Neural cell (in vitro differentiated cells): ENCODE results near the gene MAN1B1. TPM values are rescaled to one million over a fixed set of nuclear protein-coding genes. Genes with fewer than 3 reads are reported as not detected.
A peak's percentile ranks its signal among the peaks of the same experiment; 100 is the strongest.

Experiments used
- H2AFZ ChIP-seq: fragments of 200-600, 300-800 bp; sonication (generic), shearing (Covaris generic); 2 replicates; pipeline ENCODE4 v1.6.0; 2014; ENCODE audit warnings: low read depth, mild to moderate bottlenecking, antibody characterized with exemption, low read length, moderate library complexity
- H3F3A ChIP-seq: fragments of 200-600 bp; shearing (Covaris generic); 2 replicates; pipeline ENCODE4 v1.6.1; 2016; ENCODE audit warnings: mild to moderate bottlenecking, moderate library complexity, mixed read lengths, antibody characterized with exemption, low read length; ENCODE audit not compliant: insufficient read depth, poor library complexity, severe bottlenecking
- H3K27ac ChIP-seq: fragments of 200-600, 300-800 bp; sonication (generic), shearing (Covaris generic); 2 replicates; pipeline ENCODE4 v1.5.1; 2014; ENCODE audit warnings: mild to moderate bottlenecking, low read length, moderate library complexity
- H3K27me3 ChIP-seq: fragments of 300-800, 200-600 bp; sonication (generic), shearing (Covaris generic); 2 replicates; pipeline ENCODE4 v1.6.0; 2014; ENCODE audit warnings: mild to moderate bottlenecking, low read depth, low read length, moderate library complexity; ENCODE audit not compliant: insufficient read depth
- H3K36me3 ChIP-seq: fragments of 300-800, 200-600 bp; sonication (generic), shearing (Covaris generic); 2 replicates; pipeline ENCODE4 v1.5.1; 2014; ENCODE audit warnings: mild to moderate bottlenecking, antibody characterized with exemption, low read length, moderate library complexity; ENCODE audit not compliant: insufficient read depth
- H3K4me2 ChIP-seq: fragments of 300-800, 200-600 bp; sonication (generic), shearing (Covaris generic); 2 replicates; pipeline ENCODE4 v1.6.0; 2014; ENCODE audit warnings: mild to moderate bottlenecking, low read length
- H3K4me3 ChIP-seq: fragments of 300-800, 200-600 bp; sonication (generic), shearing (Covaris generic); 2 replicates; pipeline ENCODE4 v1.5.1; 2014; ENCODE audit warnings: mild to moderate bottlenecking, low read length, moderate library complexity
- H3K79me2 ChIP-seq: fragments of 200-600 bp; shearing (Covaris generic); replicated peaks from 2 replicates; pipeline ENCODE4 v1.6.0; 2014; ENCODE audit warnings: mild to moderate bottlenecking, low read length, moderate library complexity; ENCODE audit not compliant: insufficient read depth
- H3K9ac ChIP-seq: fragments of 300-800, 200-600 bp; sonication (generic), shearing (Covaris generic); 2 replicates; pipeline ENCODE4 v1.6.1; 2016; ENCODE audit warnings: mild to moderate bottlenecking, low read length, mixed read lengths
- H3K9me2 ChIP-seq: fragments of 200-600 bp; shearing (Covaris generic); 2 replicates; pipeline ENCODE4 v1.6.1; 2016; ENCODE audit warnings: mild to moderate bottlenecking, low read length, mixed read lengths; ENCODE audit not compliant: insufficient read depth
- H3K9me3 ChIP-seq: fragments of 200-600, 300-800 bp; sonication (generic), shearing (Covaris generic); 2 replicates; pipeline ENCODE4 v1.6.1; 2016; ENCODE audit warnings: mild to moderate bottlenecking, mixed run types, low read length, moderate library complexity, mixed read lengths
- H4K20me1 ChIP-seq: fragments of 200-600 bp; shearing (Covaris generic); 2 replicates; pipeline ENCODE4 v1.6.1; 2016; ENCODE audit warnings: mild to moderate bottlenecking, mixed run types; ENCODE audit not compliant: insufficient read depth
- EP300 ChIP-seq: fragments of 450-650 bp; conservative IDR thresholded peaks from 2 replicates; pipeline ENCODE4 v1.6.1; 2014; ENCODE audit warnings: antibody characterized with exemption, mild to moderate bottlenecking, moderate library complexity; ENCODE audit not compliant: poor library complexity, severe bottlenecking
- EZH2 ChIP-seq: fragments of 200-600, 300-800 bp; shearing (Covaris generic), sonication (generic); IDR thresholded peaks from 2 replicates; pipeline ENCODE4 v1.6.1; 2014; ENCODE audit warnings: antibody characterized with exemption, low read length, borderline replicate concordance, mild to moderate bottlenecking; ENCODE audit not compliant: insufficient read depth, poor library complexity, severe bottlenecking
- POLR2AphosphoS5 ChIP-seq: IDR thresholded peaks from 2 replicates; pipeline ENCODE4 v1.6.1; 2012
- REST ChIP-seq: IDR thresholded peaks from 2 replicates; pipeline ENCODE4 v1.6.1; 2012; ENCODE audit warnings: borderline replicate concordance
- SMC3 ChIP-seq: fragments of 450-650 bp; conservative IDR thresholded peaks from 2 replicates; pipeline ENCODE4 v1.6.1; 2014; ENCODE audit warnings: antibody characterized with exemption, mild to moderate bottlenecking, moderate library complexity; ENCODE audit not compliant: poor library complexity
- TAF1 ChIP-seq: IDR thresholded peaks from 2 replicates; pipeline ENCODE4 v1.6.1; 2012; ENCODE audit warnings: low read depth
- polyA plus RNA-seq: library from polyadenylated mRNA; depleted of rRNA; stranded (reverse); fragments of >200 nt; gene quantifications from 2 replicates; pipeline ENCODE4 v1.2.3, GENCODE V29; 2014

The MAN1B1 gene
- polyA plus RNA-seq, 1 donor from 2014 or later, result 72.0 TPM

- peak within 1 kb of the TSS; percentile 58 for H3K9ac ChIP-seq
- peak; percentile 8 for TF ChIP-seq POLR2AphosphoS5
- no peak for TF ChIP-seq EP300
- H3K4me2 ChIP-seq, result no peak within 1 kb of the TSS
- H2AFZ ChIP-seq, result peak within 1 kb of the TSS; percentile 21
- H3K27ac ChIP-seq, result peak within 1 kb of the TSS; percentile 35
- no peaks in the 10 kb centered on the region for H3K9me3 ChIP-seq
- no peaks in the 10 kb centered on the region for H3K9me2 ChIP-seq
- peaks cover 86% of the 10 kb centered on the region for H3K27me3 ChIP-seq
- H4K20me1 ChIP-seq, result no peaks in the 10 kb centered on the region
- no peaks in the 10 kb centered on the region for H3K79me2 ChIP-seq
- no peaks in the 10 kb centered on the region for H3F3A ChIP-seq
- H3K36me3 ChIP-seq, result no peaks in the 10 kb centered on the region
- peak within 1 kb of the TSS; percentile 58 for H3K4me3 ChIP-seq
Observed at GRCh38 chr9:137138722-137139467, 52.1 kb downstream of the MAN1B1 start, which contains the start of gene GRIN1. GRIN1 (plus strand) TSS chr9:137139154; CDS start chr9:137139487, 333 bp downstream.

DNA sequence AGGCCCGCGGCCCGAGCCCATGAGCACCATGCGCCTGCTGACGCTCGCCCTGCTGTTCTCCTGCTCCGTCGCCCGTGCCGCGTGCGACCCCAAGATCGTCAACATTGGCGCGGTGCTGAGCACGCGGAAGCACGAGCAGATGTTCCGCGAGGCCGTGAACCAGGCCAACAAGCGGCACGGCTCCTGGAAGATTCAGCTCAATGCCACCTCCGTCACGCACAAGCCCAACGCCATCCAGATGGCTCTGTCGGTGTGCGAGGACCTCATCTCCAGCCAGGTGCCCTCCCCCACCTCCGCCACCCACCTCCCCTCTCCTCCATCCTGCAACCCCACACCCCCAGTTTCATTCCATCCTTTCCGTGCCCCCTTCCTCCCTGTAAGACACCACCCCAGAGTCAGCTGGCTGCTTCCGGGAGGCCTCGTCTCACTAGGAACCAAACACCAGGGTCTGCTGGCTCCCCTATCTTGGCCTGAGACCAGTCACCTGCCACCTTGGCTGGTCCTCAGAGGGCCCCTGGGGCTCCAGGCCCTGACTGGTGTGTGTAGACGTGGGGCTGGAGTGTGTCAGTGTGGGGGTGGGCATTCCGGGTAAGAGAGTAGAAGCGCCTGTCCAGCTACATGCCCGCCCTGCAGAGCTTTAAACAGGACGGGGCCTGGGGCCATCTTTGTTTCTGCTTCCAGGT, 52.8 kb downstream of the MAN1B1 start:
- H3K79me2 ChIP-seq, result no peaks in the 10 kb centered on the region
- H3K4me2 ChIP-seq, result no peak overlapping the region
- peaks cover 85% of the 10 kb centered on the region for H3K27me3 ChIP-seq
- no peaks in the 10 kb centered on the region for H3F3A ChIP-seq
- no peak overlapping the region for H2AFZ ChIP-seq
- peak overlapping the region; percentile 41 for H3K4me3 ChIP-seq
- H3K36me3 ChIP-seq, result no peaks in the 10 kb centered on the region
- H3K9me3 ChIP-seq, result no peaks in the 10 kb centered on the region
- H4K20me1 ChIP-seq, result no peaks in the 10 kb centered on the region
- H3K9me2 ChIP-seq, result no peaks in the 10 kb centered on the region
- no peak for TF ChIP-seq TAF1
- TF ChIP-seq POLR2AphosphoS5, result peak; percentile 44
- H3K27ac ChIP-seq, result no peak overlapping the region
- no peak overlapping the region for H3K9ac ChIP-seq

GRCh38 chr9:137140151-137141012, 53.6 kb downstream of the MAN1B1 start:
- no peak overlapping the region for H3K4me3 ChIP-seq
- no peaks in the 10 kb centered on the region for H3K36me3 ChIP-seq
- H3F3A ChIP-seq, result no peaks in the 10 kb centered on the region
- no peak overlapping the region for H3K9ac ChIP-seq
- TF ChIP-seq SMC3 (no peak), EZH2 (no peak), REST (no peak), POLR2AphosphoS5 (no peak)
- no peaks in the 10 kb centered on the region for H3K9me2 ChIP-seq
- H2AFZ ChIP-seq, result no peak overlapping the region
- no peaks in the 10 kb centered on the region for H3K9me3 ChIP-seq
- H3K79me2 ChIP-seq, result no peaks in the 10 kb centered on the region
- H3K27ac ChIP-seq, result no peak overlapping the region
- H3K27me3 ChIP-seq, result peaks cover 82% of the 10 kb centered on the region
- no peak overlapping the region for H3K4me2 ChIP-seq
- no peaks in the 10 kb centered on the region for H4K20me1 ChIP-seq
